A673 (cell line): ENCODE data around the gene ERO1B.

Experiments used
- CTCF ChIP-seq: fragments of 300-800, 200-600 bp; sonication (generic); conservative IDR thresholded peaks from 2 replicates; pipeline ENCODE4 v1.5.1; 2017; ENCODE audit warnings: low read depth, mild to moderate bottlenecking, antibody characterized with exemption, low read length, moderate library complexity, mixed read lengths
- EZH2 ChIP-seq: fragments of 200-600 bp; sonication (generic); IDR thresholded peaks from 2 replicates; pipeline ENCODE4 v1.6.1; 2017; ENCODE audit warnings: borderline replicate concordance, low read depth, mild to moderate bottlenecking, mixed read lengths, antibody characterized with exemption, low read length; ENCODE audit not compliant: poor library complexity, severe bottlenecking

GRCh38 chr1:236204656-236205055 lies 77.1 kb downstream of the ERO1B start:
- TF ChIP-seq CTCF (no peak), EZH2 (no peak)
